Fibroblast of lung (primary cell): Measurements from ENCODE around the gene PBX4. TPM values are rescaled to one million over a fixed set of nuclear protein-coding genes. Genes with fewer than 3 reads are reported as not detected.

Experiments used
- DNase-seq, 2 donors: peaks; one replicate each; pipeline versions ENCODE4 v3.0.0 to v3.0.0-alpha.2; 2010; ENCODE audit warnings: low read depth in 2 of 2
- H2AFZ ChIP-seq: 2 replicates; pipeline ENCODE4 v1.5.1; 2012; ENCODE audit warnings: low read length, control low read depth, inconsistent platforms
- H3K27ac ChIP-seq: 2 replicates; pipeline ENCODE4 v1.5.1; 2011; ENCODE audit warnings: low read length, control low read depth; ENCODE audit not compliant: insufficient read depth
- H3K27me3 ChIP-seq: 2 replicates; pipeline ENCODE4 v1.5.1; 2011; ENCODE audit warnings: mild to moderate bottlenecking, low read length; ENCODE audit not compliant: control insufficient read depth, insufficient read depth
- H3K36me3 ChIP-seq: 2 replicates; pipeline ENCODE4 v1.5.1; 2011; ENCODE audit warnings: low read length; ENCODE audit not compliant: control insufficient read depth, insufficient read depth
- H3K4me1 ChIP-seq: 2 replicates; pipeline ENCODE4 v1.5.1; 2011; ENCODE audit warnings: low read length; ENCODE audit not compliant: control insufficient read depth, insufficient read depth; ENCODE audit errors: extremely low read depth
- H3K4me2 ChIP-seq: 2 replicates; pipeline ENCODE4 v1.5.1; 2011; ENCODE audit warnings: low read length, control low read depth; ENCODE audit not compliant: insufficient read depth; ENCODE audit errors: extremely low read depth
- H3K4me3 ChIP-seq, 4 experiments: fragments of 200-600 bp in 1 of 4; sonication (generic) in 1 of 4; replicated peaks in 1 of 4; 2 replicates each; pipeline ENCODE4 v1.5.1; 2011 to 2016; ENCODE audit warnings: low read length in 4 of 4, low read depth in 3 of 4, mild to moderate bottlenecking in 3 of 4, control low read depth in 2 of 4, inconsistent platforms in 1 of 4, mixed read lengths in 1 of 4; ENCODE audit not compliant: insufficient read depth in 1 of 4; ENCODE audit errors: control extremely low read depth in 1 of 4
- H3K79me2 ChIP-seq: 2 replicates; pipeline ENCODE4 v1.5.1; 2012; ENCODE audit warnings: mild to moderate bottlenecking, low read length, inconsistent platforms; ENCODE audit not compliant: control insufficient read depth, insufficient read depth
- H3K9ac ChIP-seq: 2 replicates; pipeline ENCODE4 v1.5.1; 2011; ENCODE audit warnings: mild to moderate bottlenecking, low read length, control low read depth; ENCODE audit not compliant: insufficient read depth
- H3K9me3 ChIP-seq: 2 replicates; pipeline ENCODE4 v1.5.1; 2012; ENCODE audit warnings: low read depth, low read length; ENCODE audit not compliant: control insufficient read depth, insufficient read depth
- H4K20me1 ChIP-seq: 2 replicates; pipeline ENCODE4 v1.5.1; 2011; ENCODE audit warnings: low read length; ENCODE audit not compliant: control insufficient read depth, insufficient read depth; ENCODE audit errors: extremely low read depth
- CTCF ChIP-seq, 2 donors: IDR thresholded peaks in 1 of 2; conservative IDR thresholded peaks in 1 of 2; 1 replicate in 1 of 2; 2 replicates in 1 of 2; pipeline ENCODE4 v1.5.1; 2011 to 2012; ENCODE audit warnings: low read length in 2 of 2, control low read depth in 1 of 2, inconsistent platforms in 1 of 2, low read depth in 1 of 2, mild to moderate bottlenecking in 1 of 2
- EZH2 ChIP-seq: IDR thresholded peaks from 2 replicates; pipeline ENCODE4 v1.5.1; 2012; ENCODE audit warnings: low read length, control low read depth, mild to moderate bottlenecking; ENCODE audit errors: missing control alignments
- polyA plus RNA-seq, 2 donors: library from polyadenylated mRNA; depleted of rRNA in 1 of 2; stranded (reverse) in 1 of 2; unstranded in 1 of 2; fragments of >200 nt; gene quantifications; 2 replicates each; pipeline ENCODE4 v1.2.1, GENCODE V29; 2011 to 2012; ENCODE audit warnings: missing spikeins in 1 of 2
- total RNA-seq: library from RNA; depleted of rRNA; stranded (reverse); fragments of >200 nt; gene quantifications from 2 replicates; pipeline ENCODE4 v1.2.1, GENCODE V29; 2014

The PBX4 gene
- total and polyA plus RNA-seq, 2 donors (not counting 1 experiment from before 2014, with no cell fraction given) = 0.39 to 1.7 TPM

- peaks cover 26% of the 10 kb centered on the region for H3K36me3 ChIP-seq
- no peak for DNase-seq
Measured at GRCh38 chr19:19645233-19645870, 26.9 kb upstream of the PBX4 start.

DNA sequence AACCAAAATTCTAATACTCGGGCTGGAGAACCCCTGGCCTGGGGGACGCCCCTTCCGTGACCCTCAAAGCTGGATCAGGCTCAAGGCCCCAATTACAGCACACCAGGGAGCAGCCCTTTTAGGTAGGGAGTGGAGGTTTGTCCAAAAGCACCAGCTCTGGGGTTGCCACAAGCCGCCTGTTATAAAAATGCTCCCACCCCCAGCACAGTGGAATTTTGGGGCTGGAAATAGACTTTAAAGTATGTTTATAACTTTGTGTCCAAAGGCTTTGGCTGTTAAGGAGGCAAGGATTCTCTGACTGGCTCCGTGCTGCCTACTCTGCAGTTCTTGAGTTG is 25.5 kb upstream of the PBX4 start:
- H2AFZ ChIP-seq = no peak overlapping the region
- TF ChIP-seq EZH2 (no peak), CTCF (conservative IDR thresholded peaks at IDR 0.05 in 1 of 2, IDR thresholded peaks at IDR 0.05 in 1 of 2; ENCODE audit: low read depth in 1 of 2, low read length in 2 of 2) (no peak)
- H3K27ac ChIP-seq = no peak overlapping the region

More at GRCh38 chr19:19645233-19645870, 26.9 kb upstream of the PBX4 start:
- no peaks in the 10 kb centered on the region for H3K79me2 ChIP-seq
- H3K4me1 ChIP-seq = peaks cover 2% of the 10 kb centered on the region
- H3K9ac ChIP-seq = no peak overlapping the region
- no peaks in the 10 kb centered on the region for H3K9me3 ChIP-seq
- H3K27me3 ChIP-seq = no peaks in the 10 kb centered on the region
- H2AFZ ChIP-seq = no peak overlapping the region
- TF ChIP-seq EZH2 (no peak), CTCF (conservative IDR thresholded peaks at IDR 0.05 in 1 of 2, IDR thresholded peaks at IDR 0.05 in 1 of 2; ENCODE audit: low read depth in 1 of 2, low read length in 2 of 2) (no peak)
- H3K27ac ChIP-seq = no peak overlapping the region
- H3K4me2 ChIP-seq = no peak overlapping the region
- H4K20me1 ChIP-seq = no peaks in the 10 kb centered on the region
- H3K4me3 ChIP-seq = no peak overlapping the region

GRCh38 chr19:19643158-19644053 is 24.9 kb upstream of the PBX4 start, which contains the start of gene GMIP:
TSS of gene GMIP (minus strand) at chr19:19643657. CDS start at chr19:19643529, 128 bp downstream.
- H3K27me3 ChIP-seq = no peaks in the 10 kb centered on the region
- H2AFZ ChIP-seq = peak within 1 kb of the TSS; percentile 66
- no peaks in the 10 kb centered on the region for H3K9me3 ChIP-seq
- H3K9ac ChIP-seq = peak within 1 kb of the TSS; percentile 57
- no peaks in the 10 kb centered on the region for H4K20me1 ChIP-seq
- peak within 1 kb of the TSS; percentile 74 to 96 (median 86) for H3K4me3 ChIP-seq
- H3K27ac ChIP-seq = peak within 1 kb of the TSS; percentile 13
- DNase-seq = peak; percentile 28 to 41
- H3K4me2 ChIP-seq = peak within 1 kb of the TSS; percentile 93
- TF ChIP-seq EZH2 (no peak), CTCF (conservative IDR thresholded peaks at IDR 0.05 in 1 of 2, IDR thresholded peaks at IDR 0.05 in 1 of 2; ENCODE audit: low read depth in 1 of 2, low read length in 2 of 2) (peak; percentile 78 to 84)
- no peaks in the 10 kb centered on the region for H3K79me2 ChIP-seq
- peaks cover 2% of the 10 kb centered on the region for H3K4me1 ChIP-seq
- H3K36me3 ChIP-seq = peaks cover 18% of the 10 kb centered on the region

More for the DNA sequence above, 25.5 kb upstream of the PBX4 start:
- H3K9me3 ChIP-seq = no peaks in the 10 kb centered on the region
- DNase-seq = no peak
- H3K27me3 ChIP-seq = no peaks in the 10 kb centered on the region
- H3K4me2 ChIP-seq = no peak overlapping the region
- peaks cover 2% of the 10 kb centered on the region for H3K4me1 ChIP-seq
- peak overlapping the region in 2 of 4 experiments; percentile 73 to 92 for H3K4me3 ChIP-seq
- H3K9ac ChIP-seq = no peak overlapping the region
- H3K79me2 ChIP-seq = no peaks in the 10 kb centered on the region
- peaks cover 18% of the 10 kb centered on the region for H3K36me3 ChIP-seq
- no peaks in the 10 kb centered on the region for H4K20me1 ChIP-seq
